Peyer's patch (tissue), 4 donors: ENCODE data around the gene TBXAS1. TPM values are rescaled to one million over a fixed set of nuclear protein-coding genes. Genes with fewer than 3 reads are reported as not detected.

Experiments used
- DNase-seq, 3 donors: peaks; one replicate each; pipeline ENCODE4 v3.0.0-alpha.2; 2017 to 2019
- H3K27ac ChIP-seq, 4 donors: fragments of 200-600 bp; sonication (generic); one replicate each; pipeline ENCODE4 v1.5.1; 2016 to 2019
- H3K27me3 ChIP-seq, 2 donors: fragments of 200-600 bp; sonication (generic); one replicate each; pipeline ENCODE4 v1.5.1; 2019
- H3K36me3 ChIP-seq, 3 donors: fragments of 200-600 bp; sonication (generic); one replicate each; pipeline ENCODE4 v1.5.1; 2016 to 2019
- H3K4me1 ChIP-seq, 4 donors: fragments of 200-600 bp; sonication (generic); one replicate each; pipeline ENCODE4 v1.5.1; 2016 to 2019
- H3K4me3 ChIP-seq, 4 donors: fragments of 200-600 bp; sonication (generic); 1 replicate in 3 of 4; 2 replicates in 1 of 4; pipeline ENCODE4 v1.5.1; 2016 to 2019; ENCODE audit warnings: mild to moderate bottlenecking in 1 of 4
- H3K9me3 ChIP-seq, 4 donors: fragments of 200-600 bp; sonication (generic); one replicate each; pipeline ENCODE4 v1.5.1; 2016 to 2019; ENCODE audit warnings: mild to moderate bottlenecking in 1 of 4
- CTCF ChIP-seq, 6 experiments: fragments of 450-650 bp in 4 of 6; fragments of 200-600 bp in 2 of 6; sonication (generic) in 1 of 6; IDR thresholded peaks; one replicate each; pipeline ENCODE4 v1.5.1; 2017 to 2019; ENCODE audit warnings: antibody characterized with exemption in 6 of 6, mild to moderate bottlenecking in 3 of 6, moderate library complexity in 1 of 6
- POLR2A ChIP-seq, 2 donors: fragments of 450-650 bp; IDR thresholded peaks; one replicate each; pipeline ENCODE4 v1.5.1; 2017; ENCODE audit warnings: antibody characterized with exemption in 2 of 2, mild to moderate bottlenecking in 2 of 2, moderate library complexity in 2 of 2
- total RNA-seq, 4 donors: library from RNA; depleted of rRNA; stranded (reverse); fragments of >200 nt; gene quantifications; one replicate each; pipeline ENCODE4 v1.1.0, GENCODE V29; 2016

Gene TBXAS1
- total RNA-seq, 4 donors from 2014 or later: 11.2 to 227 (median 33.9) TPM

- TF ChIP-seq CTCF (IDR thresholded peaks at IDR 0.05): no peak
- TF ChIP-seq POLR2A (IDR thresholded peaks at IDR 0.05): no peak
- peak in 1 of 3 donors; percentile 9 for DNase-seq
- no peaks in the 10 kb centered on the region for H3K4me1 ChIP-seq
These were observed 204.8 kb downstream of the TBXAS1 start for GRCh38 chr7:140033779-140034363.

GRCh38 chr7:140034421-140034820 is 205.4 kb downstream of the TBXAS1 start:
- TF ChIP-seq CTCF (IDR thresholded peaks at IDR 0.05): no peak
- TF ChIP-seq POLR2A (IDR thresholded peaks at IDR 0.05): no peak
- Histone ChIP-seq H3K27me3 (no peaks in the 10 kb centered on the region), H3K36me3 (peaks cover 0 to 60% (median 0%) of the 10 kb centered on the region in 3 donors)

More at GRCh38 chr7:140033779-140034363, 204.8 kb downstream of the TBXAS1 start:
- no peaks in the 10 kb centered on the region for H3K27me3 ChIP-seq
- H3K36me3 ChIP-seq: peaks cover 0 to 64% (median 0%) of the 10 kb centered on the region in 3 donors
- H3K9me3 ChIP-seq: no peaks in the 10 kb centered on the region
- H3K27ac ChIP-seq: no peak overlapping the region
- no peak overlapping the region for H3K4me3 ChIP-seq

GRCh38 chr7:140035400-140036223 is 206.5 kb downstream of the TBXAS1 start:
- Histone ChIP-seq H3K9me3 (no peaks in the 10 kb centered on the region), H3K27me3 (no peaks in the 10 kb centered on the region), H3K27ac (no peak overlapping the region), H3K4me1 (no peaks in the 10 kb centered on the region), H3K36me3 (peaks cover 0 to 68% (median 0%) of the 10 kb centered on the region in 3 donors), H3K4me3 (no peak overlapping the region)
- DNase-seq: no peak
- no peak for TF ChIP-seq CTCF (IDR thresholded peaks at IDR 0.05)
- TF ChIP-seq POLR2A (IDR thresholded peaks at IDR 0.05): no peak

More at GRCh38 chr7:140034421-140034820, 205.4 kb downstream of the TBXAS1 start:
- H3K4me3 ChIP-seq: no peak overlapping the region
- no peaks in the 10 kb centered on the region for H3K4me1 ChIP-seq
- no peak for DNase-seq
- no peak overlapping the region for H3K27ac ChIP-seq
- H3K9me3 ChIP-seq: no peaks in the 10 kb centered on the region

DNA sequence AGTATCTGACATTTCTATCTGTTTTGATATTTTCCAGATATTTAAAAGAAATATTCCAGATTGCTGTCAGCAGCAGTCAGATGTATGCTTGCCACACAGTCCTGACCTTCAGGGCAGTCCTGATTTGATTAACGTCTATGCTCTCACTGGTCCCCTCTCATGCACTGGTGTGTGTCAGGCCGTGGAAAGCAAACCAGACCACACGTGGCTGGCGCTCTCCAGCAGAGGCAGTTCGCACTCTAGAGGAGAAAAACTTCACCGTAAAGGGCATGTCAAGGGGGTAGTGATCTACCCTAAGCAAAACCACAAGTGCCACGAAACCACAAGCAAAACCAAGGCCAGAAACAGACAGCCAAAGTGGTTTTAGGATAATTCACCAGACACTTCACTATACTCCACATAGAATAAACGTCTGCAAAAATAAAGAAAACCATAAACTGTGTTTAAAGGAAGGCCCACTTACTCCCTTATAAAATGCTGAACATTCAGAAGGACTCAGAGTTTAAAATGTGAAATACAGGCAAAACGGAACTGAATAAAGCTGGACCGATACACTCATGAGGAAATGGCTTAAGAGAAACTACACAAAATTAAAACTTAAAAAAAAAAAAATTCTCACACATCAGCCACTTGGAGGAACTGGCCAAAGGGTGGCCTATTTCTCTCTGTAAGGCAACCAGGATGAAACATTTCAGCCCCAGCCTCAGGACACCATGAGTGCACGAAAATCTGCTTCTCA is 207.3 kb downstream of the TBXAS1 start:
- Histone ChIP-seq H3K27ac (no peak overlapping the region), H3K27me3 (no peaks in the 10 kb centered on the region), H3K4me3 (no peak overlapping the region), H3K9me3 (no peaks in the 10 kb centered on the region), H3K4me1 (no peaks in the 10 kb centered on the region), H3K36me3 (peaks cover 0 to 66% (median 0%) of the 10 kb centered on the region in 3 donors)
- peak in 1 of 3 donors; percentile 15 for DNase-seq
- no peak for TF ChIP-seq POLR2A (IDR thresholded peaks at IDR 0.05)

DNA sequence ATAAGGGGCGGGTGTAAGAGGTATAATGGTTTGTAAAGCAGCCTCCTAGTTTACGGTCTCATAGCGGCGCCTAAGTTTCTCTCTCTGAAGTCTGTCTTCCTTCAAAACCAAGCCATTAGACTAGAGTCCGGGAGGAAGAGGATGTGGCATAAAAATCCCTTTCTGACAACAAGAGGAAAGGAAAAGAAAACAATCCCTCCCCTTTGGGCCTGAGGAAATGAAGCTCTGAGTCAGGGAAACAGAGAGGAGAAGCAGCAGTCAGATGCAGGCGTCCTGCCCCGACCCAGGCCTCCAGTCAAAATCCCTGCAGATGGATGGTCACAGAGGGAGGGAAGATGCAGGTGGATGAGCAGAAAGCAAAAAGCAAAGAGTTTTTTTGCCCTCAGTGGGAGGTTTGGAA is 210.0 kb downstream of the TBXAS1 start:
- Histone ChIP-seq H3K4me1 (no peaks in the 10 kb centered on the region), H3K4me3 (no peak overlapping the region), H3K27me3 (no peaks in the 10 kb centered on the region), H3K27ac (no peak overlapping the region), H3K9me3 (no peaks in the 10 kb centered on the region), H3K36me3 (peaks cover 0 to 71% (median 0%) of the 10 kb centered on the region in 3 donors)
- TF ChIP-seq POLR2A (IDR thresholded peaks at IDR 0.05) (no peak), CTCF (IDR thresholded peaks at IDR 0.05) (no peak)
- peak in 1 of 3 donors; percentile 6 for DNase-seq
